ENCODE results near the gene ZNF462.

The ZNF462 gene

GRCh38 chr9:106994463-106994862, 131.5 kb downstream of the ZNF462 start:
- no peak overlapping the region for H3K27ac ChIP-seq
- TF ChIP-seq CTCF (conservative IDR thresholded peaks at IDR 0.05) (no peak), ZFX (IDR thresholded peaks at IDR 0.05) (no peak)

- TF ChIP-seq CTCF (conservative IDR thresholded peaks at IDR 0.05) = no peak
- TF ChIP-seq ZFX (IDR thresholded peaks at IDR 0.05) = no peak
- no peak overlapping the region for H3K27ac ChIP-seq
Observed at GRCh38 chr9:107000218-107000617, 137.3 kb downstream of the ZNF462 start.

GRCh38 chr9:107005201-107005600, 142.2 kb downstream of the ZNF462 start:
- TF ChIP-seq ZFX (IDR thresholded peaks at IDR 0.05) (no peak), CTCF (conservative IDR thresholded peaks at IDR 0.05) (no peak)
- H3K27ac ChIP-seq = no peak overlapping the region

- TF ChIP-seq ZFX (IDR thresholded peaks at IDR 0.05) = no peak
- no peak for TF ChIP-seq CTCF (conservative IDR thresholded peaks at IDR 0.05)
- no peak overlapping the region for H3K27ac ChIP-seq
Observed at GRCh38 chr9:107007402-107007801, 144.4 kb downstream of the ZNF462 start.

- TF ChIP-seq ZFX (IDR thresholded peaks at IDR 0.05) (no peak), CTCF (conservative IDR thresholded peaks at IDR 0.05) (no peak)
- H3K27ac ChIP-seq = no peak overlapping the region
Observed at GRCh38 chr9:107008011-107008410, 145.0 kb downstream of the ZNF462 start.

- TF ChIP-seq CTCF (conservative IDR thresholded peaks at IDR 0.05) (no peak), ZFX (IDR thresholded peaks at IDR 0.05) (no peak)
- no peak overlapping the region for H3K27ac ChIP-seq
Observed at GRCh38 chr9:107008447-107008846, 145.5 kb downstream of the ZNF462 start.

GRCh38 chr9:107016383-107016782, 153.4 kb downstream of the ZNF462 start:
- TF ChIP-seq ZFX (IDR thresholded peaks at IDR 0.05) = no peak
- TF ChIP-seq CTCF (conservative IDR thresholded peaks at IDR 0.05) = no peak
- H3K27ac ChIP-seq = no peak overlapping the region
